OCI-LY7 (cell line): ENCODE data around the gene RNF180. TPM values are rescaled to one million over a fixed set of nuclear protein-coding genes. Genes with fewer than 3 reads are reported as not detected.

Experiments used
- BruUV-seq: library from RNA; stranded (reverse); fragments of 400-500 nt; replicated peaks from 2 replicates; lab custom pipeline; 2021; lab: Mats Ljungman, UMichigan
- CTCF ChIA-PET: fragments of 300-600 bp; sonication (Branson Sonifier 250); formaldehyde crosslinking; loops from one replicate; lab custom pipeline; 2022; ENCODE audit warnings: antibody characterized with exemption; ENCODE audit not compliant: unreplicated experiment; lab: Charles Lee
- POLR2A ChIA-PET: fragments of 300-600 bp; sonication (Branson Sonifier 250); formaldehyde crosslinking; loops from one replicate; lab custom pipeline; 2022; ENCODE audit warnings: antibody characterized with exemption; lab: Charles Lee
- DNase-seq: peaks from one replicate; pipeline ENCODE4 v3.0.0-alpha.2; 2015; ENCODE audit warnings: low spot score
- H2AFZ ChIP-seq: fragments of 200-600 bp; sonication (generic), shearing (Covaris generic); 2 replicates; pipeline ENCODE4 v1.6.1; 2014; ENCODE audit warnings: mild to moderate bottlenecking, antibody characterized with exemption, low read length, moderate library complexity
- H3K27ac ChIP-seq: fragments of 200-600 bp; sonication (generic); 2 replicates; pipeline ENCODE4 v1.5.1; 2014; ENCODE audit warnings: mixed run types, low read depth, mild to moderate bottlenecking, moderate library complexity, low read length, inconsistent platforms; ENCODE audit not compliant: poor library complexity, severe bottlenecking
- H3K36me3 ChIP-seq: fragments of 200-600 bp; sonication (generic); 2 replicates; pipeline ENCODE4 v1.6.1; 2014; ENCODE audit warnings: mild to moderate bottlenecking, antibody characterized with exemption, low read length, moderate library complexity, mixed read lengths; ENCODE audit not compliant: insufficient read depth
- H3K4me1 ChIP-seq: fragments of 200-600 bp; sonication (generic); 2 replicates; pipeline ENCODE4 v1.5.1; 2014; ENCODE audit warnings: mild to moderate bottlenecking, low read length; ENCODE audit not compliant: insufficient read depth, poor library complexity, severe bottlenecking
- H3K4me2 ChIP-seq: fragments of 200-600 bp; sonication (generic); 2 replicates; pipeline ENCODE4 v1.6.1; 2014; ENCODE audit warnings: mild to moderate bottlenecking, low read length
- H3K4me3 ChIP-seq: fragments of 200-600 bp; sonication (generic); 2 replicates; pipeline ENCODE4 v1.5.1; 2014; ENCODE audit warnings: mild to moderate bottlenecking, low read depth, low read length; ENCODE audit not compliant: poor library complexity, severe bottlenecking
- H3K79me2 ChIP-seq: fragments of 200-600 bp; sonication (generic); 2 replicates; pipeline ENCODE4 v1.6.1; 2016; ENCODE audit warnings: low read depth, mild to moderate bottlenecking, low read length, moderate library complexity, mixed read lengths; ENCODE audit not compliant: insufficient read depth
- H3K9me2 ChIP-seq: fragments of 200-600 bp; sonication (generic); 2 replicates; pipeline ENCODE4 v1.6.1; 2016; ENCODE audit warnings: mild to moderate bottlenecking, low read length, mixed read lengths; ENCODE audit not compliant: insufficient read depth
- H3K9me3 ChIP-seq: fragments of 200-600 bp; sonication (generic); 2 replicates; pipeline ENCODE4 v1.6.1; 2014; ENCODE audit warnings: mild to moderate bottlenecking, mixed run types, low read length, mixed read lengths
- H4K20me1 ChIP-seq: fragments of 200-600 bp; sonication (generic); 2 replicates; pipeline ENCODE4 v1.6.1; 2014; ENCODE audit warnings: mild to moderate bottlenecking, antibody characterized with exemption, low read length, moderate library complexity, mixed read lengths; ENCODE audit not compliant: insufficient read depth
- CTCF ChIP-seq: fragments of 200-600 bp; sonication (generic); conservative IDR thresholded peaks from 2 replicates; pipeline ENCODE4 v1.5.1; 2014; ENCODE audit warnings: mild to moderate bottlenecking, antibody characterized with exemption, low read length, moderate library complexity, mixed read lengths
- EZH2phosphoT487 ChIP-seq: fragments of 200-600 bp; sonication (generic); IDR thresholded peaks from 2 replicates; pipeline ENCODE4 v1.6.1; 2018; ENCODE audit warnings: low read depth, borderline replicate concordance, mild to moderate bottlenecking, mixed run types, antibody characterized with exemption, low read length, moderate library complexity, mixed read lengths
- intact Hi-C: fragments of 100-400 bp; cut with micrococcal nuclease; formaldehyde crosslinking; loops from one replicate; pipeline ENCODE4 v1.10.0; 2022; ENCODE audit not compliant: unreplicated experiment
- total RNA-seq, 2 experiments: library from RNA; depleted of rRNA in 1 of 2; stranded (reverse); fragments of >200 nt in 1 of 2; shearing (Covaris generic) in 1 of 2; gene quantifications; 2 replicates each; pipeline ENCODE4 v1.2.3, GENCODE V29; 2014 to 2022

The RNF180 gene
- total RNA-seq, 2 experiments from 2014 or later: not detected

GRCh38 chr5:64206653-64207052 is 41.0 kb downstream of the RNF180 start:
- POLR2A ChIA-PET: no interaction called here
- Histone ChIP-seq H3K4me1 (no peaks in the 10 kb centered on the region), H3K4me2 (no peak overlapping the region), H3K27ac (no peak overlapping the region), H3K9me3 (no peaks in the 10 kb centered on the region), H3K9me2 (no peaks in the 10 kb centered on the region), H2AFZ (no peak overlapping the region), H3K36me3 (no peaks in the 10 kb centered on the region), H3K79me2 (no peaks in the 10 kb centered on the region), H3K4me3 (no peak overlapping the region), H4K20me1 (no peaks in the 10 kb centered on the region)
- BruUV-seq: no TSS peak
- no peak for TF ChIP-seq CTCF
- no peak for TF ChIP-seq EZH2phosphoT487
- CTCF ChIA-PET: no interaction called here
- intact Hi-C loops: loop anchor here (5.0 kb wide), 1 partner anchor 59 kb away; no protein-coding TSS in a partner anchor
- no peak for DNase-seq

GRCh38 chr5:64207978-64208377 is 42.3 kb downstream of the RNF180 start:
- Histone ChIP-seq H4K20me1 (no peaks in the 10 kb centered on the region), H3K4me1 (no peaks in the 10 kb centered on the region), H3K36me3 (no peaks in the 10 kb centered on the region), H3K4me2 (no peak overlapping the region), H3K79me2 (no peaks in the 10 kb centered on the region), H2AFZ (no peak overlapping the region), H3K9me2 (no peaks in the 10 kb centered on the region), H3K9me3 (no peaks in the 10 kb centered on the region), H3K4me3 (no peak overlapping the region), H3K27ac (no peak overlapping the region)
- CTCF ChIA-PET: no interaction called here
- POLR2A ChIA-PET: no interaction called here
- DNase-seq: peak; percentile 5
- BruUV-seq: no TSS peak
- TF ChIP-seq EZH2phosphoT487 (no peak), CTCF (peak; percentile 71)
- intact Hi-C loops: loop anchor here (5.0 kb wide), 1 partner anchor 61 kb away; no protein-coding TSS in a partner anchor

- POLR2A ChIA-PET: no interaction called here
- H2AFZ ChIP-seq: no peak overlapping the region
- H3K4me2 ChIP-seq: no peak overlapping the region
- H4K20me1 ChIP-seq: no peaks in the 10 kb centered on the region
- no peak for DNase-seq
- H3K9me2 ChIP-seq: no peaks in the 10 kb centered on the region
- TF ChIP-seq CTCF (no peak), EZH2phosphoT487 (no peak)
- no peaks in the 10 kb centered on the region for H3K9me3 ChIP-seq
- H3K79me2 ChIP-seq: no peaks in the 10 kb centered on the region
- no peaks in the 10 kb centered on the region for H3K4me1 ChIP-seq
- no peak overlapping the region for H3K27ac ChIP-seq
- CTCF ChIA-PET: no interaction called here
- BruUV-seq: no TSS peak
- intact Hi-C loops: loop anchor here (5.0 kb wide), 1 partner anchor 62 kb away; no protein-coding TSS in a partner anchor
- H3K36me3 ChIP-seq: no peaks in the 10 kb centered on the region
- no peak overlapping the region for H3K4me3 ChIP-seq
Measured at GRCh38 chr5:64209353-64209752, 43.7 kb downstream of the RNF180 start.
